Upper lobe of left lung (tissue), 4 donors: ENCODE data around the gene PHAF1.
A peak's percentile ranks its signal among the peaks of the same experiment; 100 is the strongest.

ENCODE experiments used
- POLR2A ChIP-seq, 4 donors: fragments of 450-650 bp; IDR thresholded peaks; one replicate each; pipeline ENCODE4 v1.5.1; 2016 to 2017; ENCODE audit warnings: antibody characterized with exemption in 4 of 4, mild to moderate bottlenecking in 2 of 4
- TF ChIP-seq, protein P1 (sequence below), 6 experiments: fragments of 450-650 bp in 4 of 6; fragments of 200-600 bp in 2 of 6; sonication (generic) in 2 of 6; IDR thresholded peaks; one replicate each; pipeline ENCODE4 v1.5.1; 2016 to 2019; ENCODE audit warnings: antibody characterized with exemption in 6 of 6

DNA sequence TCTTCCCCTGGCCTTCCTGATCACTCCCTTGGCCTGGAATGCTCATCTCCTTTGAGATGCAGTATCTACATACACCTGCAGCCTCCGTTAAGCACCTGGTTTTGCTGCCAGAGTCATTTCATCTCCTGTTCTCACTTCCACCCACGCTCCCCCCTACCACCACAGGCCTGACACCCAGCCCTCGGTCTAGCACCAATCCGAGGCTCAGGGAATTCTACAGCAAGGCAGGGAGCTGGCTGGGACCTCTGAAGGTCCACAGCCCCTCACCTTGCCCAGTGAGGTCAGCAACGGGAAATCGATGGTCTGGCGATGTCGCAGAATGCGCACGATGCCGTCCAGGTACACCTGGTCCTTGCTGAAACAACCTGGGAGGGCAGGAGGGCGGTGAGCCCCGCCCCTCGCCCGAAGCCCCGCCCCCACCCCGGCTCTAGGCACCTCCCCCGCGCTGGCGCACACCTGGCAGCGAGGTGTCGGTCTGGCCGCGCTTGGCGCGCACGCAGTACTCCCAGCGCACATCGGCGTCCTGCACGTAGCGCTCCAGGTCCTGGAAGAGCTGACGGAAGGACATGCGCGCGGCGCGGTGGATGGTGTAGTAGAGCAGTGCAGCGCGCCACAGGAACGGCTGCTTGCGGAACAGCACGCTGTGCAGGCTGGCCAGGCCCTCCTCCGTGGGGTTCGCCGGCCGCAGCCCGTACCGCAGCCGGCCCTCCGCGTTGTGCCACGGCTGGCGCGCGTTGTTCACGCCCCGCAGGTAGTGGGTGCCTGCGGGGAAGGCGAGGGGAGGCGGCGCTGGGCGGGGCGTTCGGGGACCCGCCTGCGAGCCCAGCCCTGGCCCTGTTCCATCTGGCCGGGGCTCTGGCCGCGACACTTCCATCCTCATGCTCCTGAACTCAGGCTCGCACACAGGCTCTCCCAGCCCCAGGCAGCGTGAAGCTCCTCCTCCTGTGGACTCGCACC lies 68.3 kb downstream of the PHAF1 start:
- TF ChIP-seq, protein P1, sequence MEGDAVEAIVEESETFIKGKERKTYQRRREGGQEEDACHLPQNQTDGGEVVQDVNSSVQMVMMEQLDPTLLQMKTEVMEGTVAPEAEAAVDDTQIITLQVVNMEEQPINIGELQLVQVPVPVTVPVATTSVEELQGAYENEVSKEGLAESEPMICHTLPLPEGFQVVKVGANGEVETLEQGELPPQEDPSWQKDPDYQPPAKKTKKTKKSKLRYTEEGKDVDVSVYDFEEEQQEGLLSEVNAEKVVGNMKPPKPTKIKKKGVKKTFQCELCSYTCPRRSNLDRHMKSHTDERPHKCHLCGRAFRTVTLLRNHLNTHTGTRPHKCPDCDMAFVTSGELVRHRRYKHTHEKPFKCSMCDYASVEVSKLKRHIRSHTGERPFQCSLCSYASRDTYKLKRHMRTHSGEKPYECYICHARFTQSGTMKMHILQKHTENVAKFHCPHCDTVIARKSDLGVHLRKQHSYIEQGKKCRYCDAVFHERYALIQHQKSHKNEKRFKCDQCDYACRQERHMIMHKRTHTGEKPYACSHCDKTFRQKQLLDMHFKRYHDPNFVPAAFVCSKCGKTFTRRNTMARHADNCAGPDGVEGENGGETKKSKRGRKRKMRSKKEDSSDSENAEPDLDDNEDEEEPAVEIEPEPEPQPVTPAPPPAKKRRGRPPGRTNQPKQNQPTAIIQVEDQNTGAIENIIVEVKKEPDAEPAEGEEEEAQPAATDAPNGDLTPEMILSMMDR (IDR thresholded peaks at IDR 0.05): peak in 5 of 6 experiments; percentile 31 to 67 (median 33)
- TF ChIP-seq POLR2A (IDR thresholded peaks at IDR 0.05): peak in 1 of 4 donors; percentile 66
